ENCODE data around the gene BMP8A.

The BMP8A gene

GRCh38 chr1:39564340-39564739, 72.9 kb downstream of the BMP8A start:
- no peak for DNase-seq
- TF ChIP-seq, protein P1, sequence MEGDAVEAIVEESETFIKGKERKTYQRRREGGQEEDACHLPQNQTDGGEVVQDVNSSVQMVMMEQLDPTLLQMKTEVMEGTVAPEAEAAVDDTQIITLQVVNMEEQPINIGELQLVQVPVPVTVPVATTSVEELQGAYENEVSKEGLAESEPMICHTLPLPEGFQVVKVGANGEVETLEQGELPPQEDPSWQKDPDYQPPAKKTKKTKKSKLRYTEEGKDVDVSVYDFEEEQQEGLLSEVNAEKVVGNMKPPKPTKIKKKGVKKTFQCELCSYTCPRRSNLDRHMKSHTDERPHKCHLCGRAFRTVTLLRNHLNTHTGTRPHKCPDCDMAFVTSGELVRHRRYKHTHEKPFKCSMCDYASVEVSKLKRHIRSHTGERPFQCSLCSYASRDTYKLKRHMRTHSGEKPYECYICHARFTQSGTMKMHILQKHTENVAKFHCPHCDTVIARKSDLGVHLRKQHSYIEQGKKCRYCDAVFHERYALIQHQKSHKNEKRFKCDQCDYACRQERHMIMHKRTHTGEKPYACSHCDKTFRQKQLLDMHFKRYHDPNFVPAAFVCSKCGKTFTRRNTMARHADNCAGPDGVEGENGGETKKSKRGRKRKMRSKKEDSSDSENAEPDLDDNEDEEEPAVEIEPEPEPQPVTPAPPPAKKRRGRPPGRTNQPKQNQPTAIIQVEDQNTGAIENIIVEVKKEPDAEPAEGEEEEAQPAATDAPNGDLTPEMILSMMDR (IDR thresholded peaks at IDR 0.05; ENCODE audit: low read length), result no peak
- no peak for TF ChIP-seq EZH2 (optimal IDR thresholded peaks at IDR 0.05; ENCODE audit: low read depth, low read length)
- no peak for TF ChIP-seq EZH2phosphoT487 (IDR thresholded peaks at IDR 0.05; ENCODE audit: low read length)
- peaks cover 96% of the 10 kb centered on the region for H3F3A ChIP-seq (ENCODE audit: insufficient read depth, low read length)
- H3K4me3 ChIP-seq (ENCODE audit: low read length), result no peak overlapping the region
- no peaks in the 10 kb centered on the region for H3K9me2 ChIP-seq (replicated peaks; ENCODE audit: insufficient read depth, low read length)
- H3K27me3 ChIP-seq (replicated peaks; ENCODE audit: insufficient read depth, low read length), result no peaks in the 10 kb centered on the region
- H3K4me2 ChIP-seq (ENCODE audit: low read depth, low read length), result no peak overlapping the region
- H3K79me2 ChIP-seq (ENCODE audit: low read length), result peaks cover 93% of the 10 kb centered on the region
- peak overlapping the region; percentile 94; the same call in 1 of the 2 replicates for H3K27ac ChIP-seq (ENCODE audit: low read length)
- peaks cover 44% of the 10 kb centered on the region for H3K4me1 ChIP-seq (ENCODE audit: low read length)
- H2AFZ ChIP-seq (ENCODE audit: low read length), result no peak overlapping the region
- H4K20me1 ChIP-seq (ENCODE audit: insufficient read depth, low read length), result peaks cover 54% of the 10 kb centered on the region
- no peak overlapping the region for H3K9ac ChIP-seq (ENCODE audit: low read length)
- no peaks in the 10 kb centered on the region for H3K9me3 ChIP-seq (replicated peaks; ENCODE audit: insufficient read depth, low read length)
- peaks cover 69% of the 10 kb centered on the region for H3K36me3 ChIP-seq (replicated peaks; ENCODE audit: insufficient read depth, low read length)

DNA sequence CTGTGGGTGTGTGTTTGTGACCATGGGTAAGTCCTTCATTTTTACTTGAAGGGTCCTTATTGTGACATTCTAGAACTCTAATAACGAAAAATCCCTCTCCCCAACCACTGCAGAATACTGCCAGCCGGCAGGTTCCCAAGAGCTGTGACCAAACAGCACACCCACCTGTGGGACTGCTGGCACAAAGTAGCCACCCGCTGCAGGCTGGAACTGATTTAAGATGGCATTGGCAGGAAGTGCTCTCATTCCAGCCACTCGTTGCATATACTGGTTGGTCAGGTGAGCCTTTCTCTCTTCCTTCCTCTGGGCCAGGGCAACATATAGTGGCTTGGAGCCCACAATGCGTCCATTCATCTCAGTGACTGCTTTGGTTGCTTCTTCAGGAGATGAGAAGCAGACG, 73.5 kb downstream of the BMP8A start:
- Histone ChIP-seq H3K9me3 (replicated peaks; ENCODE audit: insufficient read depth, low read length) (no peaks in the 10 kb centered on the region), H3K4me3 (ENCODE audit: low read length) (no peak overlapping the region), H3F3A (ENCODE audit: insufficient read depth, low read length) (peaks cover 97% of the 10 kb centered on the region), H3K27me3 (replicated peaks; ENCODE audit: insufficient read depth, low read length) (no peaks in the 10 kb centered on the region), H3K9me2 (replicated peaks; ENCODE audit: insufficient read depth, low read length) (no peaks in the 10 kb centered on the region), H2AFZ (ENCODE audit: low read length) (no peak overlapping the region), H3K9ac (ENCODE audit: low read length) (peak overlapping the region; percentile 42; the same call in 1 of the 2 replicates), H3K79me2 (ENCODE audit: low read length) (peaks cover 98% of the 10 kb centered on the region), H4K20me1 (ENCODE audit: insufficient read depth, low read length) (peaks cover 59% of the 10 kb centered on the region), H3K27ac (ENCODE audit: low read length) (peak overlapping the region; percentile 94), H3K4me1 (ENCODE audit: low read length) (peaks cover 50% of the 10 kb centered on the region), H3K36me3 (replicated peaks; ENCODE audit: insufficient read depth, low read length) (peaks cover 74% of the 10 kb centered on the region), H3K4me2 (ENCODE audit: low read depth, low read length) (no peak overlapping the region; the same call in 1 of the 2 replicates)
- no peak for DNase-seq
- TF ChIP-seq, protein P1 (IDR thresholded peaks at IDR 0.05; ENCODE audit: low read length), result no peak
- TF ChIP-seq EZH2 (optimal IDR thresholded peaks at IDR 0.05; ENCODE audit: low read depth, low read length) (no peak), EZH2phosphoT487 (IDR thresholded peaks at IDR 0.05; ENCODE audit: low read length) (no peak)

- H3K9me3 ChIP-seq (replicated peaks; ENCODE audit: insufficient read depth, low read length), result no peaks in the 10 kb centered on the region
- peaks cover 63% of the 10 kb centered on the region for H3K4me1 ChIP-seq (ENCODE audit: low read length)
- no peak overlapping the region for H2AFZ ChIP-seq (ENCODE audit: low read length)
- H3K4me2 ChIP-seq (ENCODE audit: low read depth, low read length), result peak overlapping the region; percentile 68
- peaks cover 65% of the 10 kb centered on the region for H4K20me1 ChIP-seq (ENCODE audit: insufficient read depth, low read length)
- H3K27ac ChIP-seq (ENCODE audit: low read length), result peak overlapping the region; percentile 94
- peak; percentile 56 for DNase-seq
- peaks cover 97% of the 10 kb centered on the region for H3F3A ChIP-seq (ENCODE audit: insufficient read depth, low read length)
- peak overlapping the region; percentile 30 for H3K4me3 ChIP-seq (ENCODE audit: low read length)
- H3K36me3 ChIP-seq (replicated peaks; ENCODE audit: insufficient read depth, low read length), result peaks cover 73% of the 10 kb centered on the region
- no peaks in the 10 kb centered on the region for H3K9me2 ChIP-seq (replicated peaks; ENCODE audit: insufficient read depth, low read length)
- H3K79me2 ChIP-seq (ENCODE audit: low read length), result peaks cover 98% of the 10 kb centered on the region
- TF ChIP-seq EZH2phosphoT487 (IDR thresholded peaks at IDR 0.05; ENCODE audit: low read length) (no peak), EZH2 (optimal IDR thresholded peaks at IDR 0.05; ENCODE audit: low read depth, low read length) (no peak)
- TF ChIP-seq, protein P1 (IDR thresholded peaks at IDR 0.05; ENCODE audit: low read length), result no peak
- no peaks in the 10 kb centered on the region for H3K27me3 ChIP-seq (replicated peaks; ENCODE audit: insufficient read depth, low read length)
- H3K9ac ChIP-seq (ENCODE audit: low read length), result peak overlapping the region; percentile 94
Observed at GRCh38 chr1:39566441-39567137, 75.2 kb downstream of the BMP8A start.
